Bronchial epithelial cell (primary cell): ENCODE measurements around the gene FTCD. TPM values are rescaled to one million over a fixed set of nuclear protein-coding genes. Genes with fewer than 3 reads are reported as not detected.

Experiments used
- DNase-seq: peaks from one replicate; pipeline ENCODE4 v3.0.0-alpha.2; 2010; ENCODE audit warnings: low read depth
- FAIRE-seq: peaks from 2 replicates; lab custom pipeline; 2011; peaks lifted over from hg19 to GRCh38; lab: Jason Lieb, UNC
- H3K27me3 ChIP-seq: 2 replicates; pipeline ENCODE4 v1.5.1; 2011; ENCODE audit warnings: low read length; ENCODE audit not compliant: control insufficient read depth, insufficient read depth
- H3K36me3 ChIP-seq: 2 replicates; pipeline ENCODE4 v1.5.1; 2011; ENCODE audit warnings: low read length; ENCODE audit not compliant: control insufficient read depth, insufficient read depth
- H3K4me3 ChIP-seq: 2 replicates; pipeline ENCODE4 v1.5.1; 2011; ENCODE audit warnings: mild to moderate bottlenecking, low read depth, low read length, control low read depth
- total RNA-seq: library from RNA; depleted of rRNA; stranded (reverse); fragments of >200 nt; gene quantifications from 2 replicates; pipeline ENCODE4 v1.2.1, GENCODE V29; 2014
- TF ChIP-seq, protein P1 (sequence below): IDR thresholded peaks from 2 replicates; pipeline ENCODE4 v1.5.1; 2011; ENCODE audit warnings: mild to moderate bottlenecking, moderate library complexity, low read length, control low read depth, inconsistent platforms; ENCODE audit not compliant: insufficient read depth, severe bottlenecking

Gene FTCD
- total RNA-seq, 1 donor from 2014 or later, result not detected

DNA sequence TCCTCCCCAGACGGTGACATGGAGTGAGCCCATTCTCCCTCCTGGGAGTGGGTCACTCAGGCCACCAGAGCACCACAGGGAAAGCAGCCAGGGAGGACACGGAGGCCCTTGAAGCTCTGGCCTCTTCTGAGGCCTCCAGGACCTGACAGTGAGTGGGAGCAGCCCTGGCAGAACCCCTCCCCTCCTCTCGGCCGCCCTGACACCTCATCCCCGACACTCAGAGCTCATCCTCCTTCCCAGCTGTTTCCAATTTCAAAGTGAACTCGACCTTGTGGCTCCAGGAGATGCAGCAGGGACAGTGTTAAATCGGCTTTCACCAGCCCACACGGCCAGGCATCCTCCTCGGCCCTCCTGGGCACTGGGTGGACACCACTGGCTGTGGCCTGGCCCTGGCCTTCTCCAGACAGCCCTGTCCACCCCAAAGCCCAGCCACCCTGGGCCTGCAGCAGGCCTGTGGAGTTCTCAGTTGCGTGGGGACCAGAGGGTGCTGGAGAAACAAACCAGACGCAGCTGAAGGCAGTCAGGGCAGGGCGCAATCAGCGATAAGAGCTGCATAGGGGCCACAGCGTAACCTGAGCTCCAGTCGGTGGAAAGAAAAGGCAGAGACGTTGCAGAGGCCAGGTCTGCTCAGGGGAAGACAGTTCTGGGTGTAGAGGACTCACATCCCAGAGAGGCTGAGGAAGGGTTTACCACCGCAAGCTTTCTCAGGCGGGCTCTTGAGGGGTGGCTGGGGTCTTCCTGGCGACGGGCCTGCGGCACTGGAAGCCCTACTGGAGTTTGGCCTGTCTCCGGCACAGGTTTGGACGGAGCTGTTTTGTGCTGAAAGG lies 27.1 kb downstream of the FTCD start:
- no peak for DNase-seq
- TF ChIP-seq, protein P1, sequence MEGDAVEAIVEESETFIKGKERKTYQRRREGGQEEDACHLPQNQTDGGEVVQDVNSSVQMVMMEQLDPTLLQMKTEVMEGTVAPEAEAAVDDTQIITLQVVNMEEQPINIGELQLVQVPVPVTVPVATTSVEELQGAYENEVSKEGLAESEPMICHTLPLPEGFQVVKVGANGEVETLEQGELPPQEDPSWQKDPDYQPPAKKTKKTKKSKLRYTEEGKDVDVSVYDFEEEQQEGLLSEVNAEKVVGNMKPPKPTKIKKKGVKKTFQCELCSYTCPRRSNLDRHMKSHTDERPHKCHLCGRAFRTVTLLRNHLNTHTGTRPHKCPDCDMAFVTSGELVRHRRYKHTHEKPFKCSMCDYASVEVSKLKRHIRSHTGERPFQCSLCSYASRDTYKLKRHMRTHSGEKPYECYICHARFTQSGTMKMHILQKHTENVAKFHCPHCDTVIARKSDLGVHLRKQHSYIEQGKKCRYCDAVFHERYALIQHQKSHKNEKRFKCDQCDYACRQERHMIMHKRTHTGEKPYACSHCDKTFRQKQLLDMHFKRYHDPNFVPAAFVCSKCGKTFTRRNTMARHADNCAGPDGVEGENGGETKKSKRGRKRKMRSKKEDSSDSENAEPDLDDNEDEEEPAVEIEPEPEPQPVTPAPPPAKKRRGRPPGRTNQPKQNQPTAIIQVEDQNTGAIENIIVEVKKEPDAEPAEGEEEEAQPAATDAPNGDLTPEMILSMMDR, result no peak
- FAIRE-seq, result no peak

DNA sequence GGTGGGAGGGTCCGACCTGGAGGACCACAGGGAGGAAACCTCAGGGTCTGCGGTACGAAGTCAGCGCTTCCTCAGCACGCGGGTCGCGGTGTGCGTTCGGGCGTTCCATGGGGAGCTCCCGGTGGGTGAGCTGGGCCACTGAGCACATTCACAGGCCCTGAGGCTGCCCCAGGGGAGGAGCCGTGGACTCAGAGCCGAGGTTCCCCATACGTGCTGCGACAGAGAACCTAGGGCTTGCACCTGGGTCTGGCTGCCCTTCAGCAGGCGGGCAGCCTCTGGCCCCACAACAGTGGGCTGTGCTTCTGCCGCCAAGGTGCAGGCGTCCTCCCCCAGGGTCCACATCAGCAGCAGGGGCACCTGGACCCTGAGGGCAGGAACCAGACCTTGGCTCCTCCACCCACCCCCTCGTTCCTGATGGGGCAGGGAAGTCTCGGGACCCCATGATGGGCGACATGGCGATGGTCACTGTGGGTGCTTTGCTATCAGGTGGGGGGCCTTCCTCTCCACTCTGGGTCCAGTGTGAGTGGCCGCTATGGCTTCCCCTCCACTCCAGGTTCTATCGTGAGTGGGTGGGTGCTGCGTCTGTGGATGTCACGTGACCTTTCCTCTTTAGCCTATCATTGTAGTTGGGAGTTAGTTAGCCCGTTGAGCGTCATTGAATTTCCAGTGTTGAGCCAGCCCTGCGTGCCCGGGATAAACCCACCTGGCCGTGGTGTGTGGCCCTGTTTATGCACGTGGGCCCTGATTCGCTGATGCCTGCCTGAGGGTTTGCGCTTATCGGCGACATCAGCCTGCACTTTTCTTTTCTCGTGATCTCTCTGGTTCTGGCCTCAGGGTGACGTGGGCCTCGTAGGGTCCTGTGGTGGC lies 27.9 kb downstream of the FTCD start:
- DNase-seq (no peak), FAIRE-seq (no peak)
- no peaks in the 10 kb centered on the region for H3K27me3 ChIP-seq
- TF ChIP-seq, protein P1, result no peak
- no peaks in the 10 kb centered on the region for H3K36me3 ChIP-seq
- H3K4me3 ChIP-seq, result no peak overlapping the region

More for the DNA sequence above, 27.1 kb downstream of the FTCD start:
- H3K27me3 ChIP-seq, result no peaks in the 10 kb centered on the region
- no peak overlapping the region for H3K4me3 ChIP-seq
- no peaks in the 10 kb centered on the region for H3K36me3 ChIP-seq

- FAIRE-seq (no peak), DNase-seq (no peak)
- no peaks in the 10 kb centered on the region for H3K36me3 ChIP-seq
- no peak overlapping the region for H3K4me3 ChIP-seq
- TF ChIP-seq, protein P1, result no peak
- no peaks in the 10 kb centered on the region for H3K27me3 ChIP-seq
These were observed 28.8 kb downstream of the FTCD start for GRCh38 chr21:46126309-46127238.

GRCh38 chr21:46125846-46126301 lies 29.5 kb downstream of the FTCD start:
- FAIRE-seq (no peak), DNase-seq (no peak)
- Histone ChIP-seq H3K27me3 (no peaks in the 10 kb centered on the region), H3K36me3 (no peaks in the 10 kb centered on the region), H3K4me3 (no peak overlapping the region)
- TF ChIP-seq, protein P1, result no peak
